HG02938 (cell line): ENCODE data around the gene CDH5.

Source experiments
- ATAC-seq: cut with Tn5 transposase; IDR thresholded peaks from one replicate; pipeline ENCODE4 v1.9.1; 2021; ENCODE audit warnings: mild to moderate bottlenecking, moderate library complexity; ENCODE audit not compliant: unreplicated experiment

The CDH5 gene

DNA sequence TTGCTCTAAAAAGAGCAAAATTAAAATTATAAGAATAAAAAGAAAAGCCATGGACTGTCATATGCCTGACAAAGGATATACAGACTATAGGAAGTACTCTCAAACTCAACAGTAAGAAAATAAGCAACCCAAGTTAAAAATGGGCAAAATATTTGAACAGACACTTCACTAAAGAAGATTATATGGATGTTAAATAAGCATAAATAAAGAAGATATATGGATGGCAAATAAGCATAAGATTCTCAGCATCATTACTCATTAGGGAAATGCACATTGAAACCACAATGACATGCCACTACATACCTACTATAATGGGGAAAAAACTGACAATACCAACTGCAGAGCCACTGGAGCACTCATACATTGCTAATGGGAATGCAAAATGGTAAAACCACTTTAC lies 45.7 kb downstream of the CDH5 start:
- no peak for ATAC-seq

DNA sequence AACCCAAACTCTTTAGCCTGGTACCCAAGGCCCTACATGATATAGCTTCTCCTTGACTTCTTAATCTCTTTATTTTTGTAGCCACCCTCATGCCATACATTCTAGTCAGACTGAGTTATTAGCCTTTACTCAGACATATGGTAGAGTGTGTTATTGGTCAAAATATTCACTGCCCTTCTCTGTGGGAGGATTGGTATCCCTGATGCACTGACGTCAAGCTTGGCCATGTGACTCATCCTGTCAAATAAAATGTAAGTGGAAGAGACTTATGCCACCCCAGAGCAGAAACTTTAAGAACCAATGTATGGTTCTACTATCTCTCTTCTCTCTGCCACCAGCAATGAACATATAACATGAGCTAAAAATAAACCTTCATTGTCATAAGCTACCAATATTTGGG lies 48.4 kb downstream of the CDH5 start:
- no peak for ATAC-seq

DNA sequence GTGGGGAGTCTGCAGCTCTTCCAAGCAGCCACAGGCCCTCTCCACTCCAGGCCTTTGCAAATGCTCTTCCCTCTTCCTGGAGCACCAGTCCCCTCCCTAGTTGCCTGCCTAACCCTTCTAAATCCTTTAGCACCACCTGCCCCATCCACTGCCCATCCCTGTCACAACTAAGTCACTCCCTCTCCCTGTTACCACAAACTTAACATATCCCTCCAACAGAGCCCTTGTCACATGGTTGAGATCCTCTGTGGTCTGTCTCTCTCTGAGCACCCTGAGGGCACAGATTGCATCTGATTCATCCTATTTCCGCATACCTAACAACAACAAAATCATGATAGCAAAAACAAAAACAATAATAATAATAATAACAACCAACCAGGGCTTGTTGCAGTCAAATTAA lies 49.6 kb downstream of the CDH5 start:
- no peak for ATAC-seq

DNA sequence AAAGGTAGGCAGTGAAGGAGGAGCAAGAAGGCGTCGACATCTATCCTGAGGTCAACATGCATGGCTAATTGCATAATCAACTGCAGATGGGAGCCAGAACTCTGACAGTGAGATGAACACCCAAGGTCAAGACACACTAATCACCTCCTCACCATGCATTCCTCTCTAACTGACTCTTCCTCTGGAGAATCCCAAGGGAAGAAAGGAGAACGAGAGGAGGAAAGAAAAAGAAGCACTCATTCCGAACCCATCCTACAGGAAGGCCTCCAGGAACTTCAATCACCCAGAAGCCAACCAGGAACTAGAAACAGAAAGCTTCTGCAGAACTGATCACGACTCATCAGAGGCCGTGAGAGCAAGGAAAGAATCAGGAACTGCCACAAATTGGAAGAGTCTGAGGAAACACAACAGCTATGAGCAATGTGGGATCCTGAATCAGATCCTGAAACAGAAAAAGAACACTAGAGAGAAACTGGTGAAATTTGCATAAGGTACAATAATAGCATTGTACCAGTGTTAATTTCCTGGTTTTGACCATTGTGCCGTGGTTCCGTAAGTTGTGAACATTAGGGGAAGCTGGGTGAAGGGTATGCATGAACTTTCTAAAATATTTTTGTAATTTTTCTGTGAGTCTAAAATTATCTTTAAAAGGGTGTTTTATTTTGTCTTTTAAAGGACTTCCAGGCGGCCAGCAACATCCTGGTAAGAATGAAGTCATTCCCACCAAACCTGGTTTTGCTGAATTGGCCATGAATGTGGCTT lies 50.6 kb downstream of the CDH5 start:
- no peak for ATAC-seq

DNA sequence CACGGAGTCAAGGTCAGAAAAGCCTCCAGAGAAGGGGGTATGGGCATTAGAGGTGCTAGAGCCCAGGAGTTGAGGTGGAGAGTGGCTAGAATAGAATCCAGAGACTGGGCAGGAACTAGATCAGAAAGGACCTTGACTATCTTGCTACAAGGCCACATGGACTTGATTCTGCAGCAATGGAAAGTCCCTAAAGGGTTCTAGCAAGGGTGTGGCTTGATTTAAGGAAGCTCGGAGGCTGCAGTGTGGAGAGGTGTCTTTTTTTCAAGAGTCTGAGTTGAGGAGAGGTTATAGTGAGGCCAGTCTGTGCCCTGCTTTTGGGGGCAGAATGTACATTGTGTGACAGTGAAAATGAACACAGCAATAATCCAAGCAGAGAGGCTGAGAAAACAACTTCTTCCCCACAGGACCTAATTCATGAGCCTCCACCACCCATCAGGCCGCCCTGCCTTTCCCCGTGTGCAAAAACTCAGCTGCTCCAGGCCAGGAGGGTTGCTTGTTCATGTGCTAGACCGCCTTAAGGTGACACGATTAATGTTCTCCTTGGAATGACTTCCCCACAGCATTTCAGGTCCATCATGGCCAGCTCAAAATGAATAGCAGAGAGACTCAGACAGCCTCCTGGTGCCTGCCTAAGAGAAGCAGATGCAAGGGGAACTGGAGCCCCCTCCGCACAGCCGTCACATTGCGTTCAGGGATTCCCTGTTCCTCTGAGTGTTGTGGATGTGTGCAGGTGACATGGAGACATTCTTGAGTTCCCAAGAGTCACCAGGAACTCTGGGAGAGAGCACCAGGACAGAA lies 51.9 kb downstream of the CDH5 start:
- no peak for ATAC-seq

DNA sequence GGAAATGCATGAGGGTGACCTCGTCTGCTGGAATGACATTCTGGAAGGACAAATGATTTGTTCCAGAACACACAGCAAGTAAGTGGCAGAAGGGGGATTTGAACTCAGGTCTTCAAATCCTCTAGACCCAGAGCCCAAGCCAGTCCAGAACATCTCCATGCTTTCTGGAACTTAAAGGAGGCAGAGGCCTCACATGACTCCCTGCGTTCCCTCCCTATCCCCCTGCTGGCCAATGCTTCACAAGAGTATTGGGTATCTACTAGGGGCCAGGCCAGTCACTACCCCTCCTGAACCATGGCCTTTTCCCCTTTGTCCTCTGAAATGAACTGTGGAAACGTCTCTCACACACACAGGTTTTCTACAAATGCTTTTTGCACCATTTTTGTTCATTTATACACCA lies 53.0 kb downstream of the CDH5 start:
- ATAC-seq: no peak

DNA sequence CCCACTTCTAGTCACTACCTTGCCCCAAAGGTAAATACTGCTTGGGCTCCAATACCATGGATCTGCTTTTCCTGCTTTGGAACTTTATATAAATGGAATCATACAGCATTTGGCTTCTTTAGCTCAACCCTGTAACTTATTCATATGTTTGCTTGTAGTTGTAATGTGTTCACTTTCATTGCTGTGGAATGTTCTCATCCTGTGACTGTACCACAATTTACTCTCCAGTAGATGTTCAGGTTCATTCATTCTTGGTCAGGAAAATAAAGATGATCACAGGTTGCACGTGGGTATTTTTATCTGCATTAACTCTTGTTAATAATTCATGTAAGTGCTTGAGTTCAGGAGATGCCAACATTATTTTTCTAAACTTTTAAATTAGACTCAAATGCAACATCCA lies 53.9 kb downstream of the CDH5 start:
- no peak for ATAC-seq

DNA sequence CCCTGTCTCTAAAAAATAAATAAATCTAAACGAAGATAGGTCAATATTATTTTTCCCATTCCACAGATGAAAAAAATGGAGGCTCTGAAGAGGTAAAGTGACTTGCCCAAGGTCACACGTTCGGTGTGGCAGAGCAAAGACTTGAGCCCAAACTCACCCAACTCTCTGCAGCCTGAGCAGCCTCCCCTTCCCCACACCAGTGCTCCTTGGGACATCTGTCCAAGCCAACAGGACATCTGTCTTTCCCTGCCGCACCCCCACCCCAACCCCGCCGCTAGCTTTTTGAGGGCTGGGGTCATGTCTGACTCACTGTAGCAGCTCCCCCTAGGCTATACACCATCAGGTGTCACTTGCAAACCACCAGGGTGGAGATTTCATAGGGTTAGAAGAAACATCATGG lies 55.4 kb downstream of the CDH5 start:
- ATAC-seq: no peak

DNA sequence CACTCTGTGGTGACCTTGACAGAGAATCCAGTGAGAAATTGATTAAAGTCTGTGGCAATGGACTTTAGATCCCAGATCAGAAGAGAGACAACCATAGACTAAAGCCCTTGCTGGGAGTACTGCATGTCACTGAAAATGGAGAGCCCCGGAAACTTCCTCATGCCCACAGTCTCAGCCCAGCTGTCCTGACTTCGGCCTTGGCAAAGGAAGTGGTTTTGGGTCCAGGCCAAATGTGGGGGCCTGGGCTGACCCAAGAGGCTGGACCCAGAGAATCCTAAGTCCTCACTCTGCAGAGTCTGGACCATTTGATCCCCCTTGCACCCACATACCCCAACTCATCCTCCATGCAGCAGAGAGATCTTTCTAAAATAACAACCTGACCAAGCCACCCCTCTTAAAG lies 55.9 kb downstream of the CDH5 start:
- no peak for ATAC-seq

DNA sequence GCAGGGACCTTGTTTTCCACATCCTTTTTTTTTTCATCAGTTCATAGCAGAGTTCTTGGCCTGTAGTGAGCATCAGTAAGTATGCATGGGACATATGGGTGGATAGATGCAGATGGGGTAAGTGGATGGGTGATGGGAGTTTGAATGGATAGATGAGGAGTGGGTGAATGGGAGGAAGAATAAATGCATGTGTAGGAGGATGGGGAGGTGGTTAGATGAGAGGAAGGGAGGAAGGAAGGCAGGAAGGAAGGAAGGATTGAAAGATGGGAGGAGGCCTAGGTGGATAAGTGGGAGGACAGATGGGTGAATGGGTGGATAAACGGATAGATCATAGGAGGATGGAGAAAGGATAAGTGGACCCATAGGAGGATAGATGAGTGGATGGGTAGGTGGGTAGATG lies 56.7 kb downstream of the CDH5 start:
- ATAC-seq: no peak

DNA sequence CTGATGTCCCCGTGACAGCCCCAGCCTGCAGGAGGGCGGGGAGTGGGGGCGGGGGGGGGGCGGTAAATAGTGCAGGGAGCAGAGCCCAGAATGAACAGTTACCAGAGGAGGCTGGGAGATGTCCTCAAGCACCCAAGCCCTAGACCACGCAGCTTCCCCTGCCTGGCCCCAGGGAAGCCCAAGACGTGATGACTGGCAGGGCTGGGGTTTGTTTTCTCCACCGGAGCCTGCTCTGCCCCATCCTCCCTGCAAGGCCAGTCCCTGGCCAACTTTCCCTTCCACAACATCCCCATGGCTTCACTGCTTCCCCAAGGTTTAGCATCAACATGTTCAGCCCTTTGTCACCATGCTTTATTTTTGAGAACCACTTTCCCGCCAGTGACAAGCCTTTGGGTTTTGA lies 59.2 kb downstream of the CDH5 start:
- ATAC-seq: no peak

DNA sequence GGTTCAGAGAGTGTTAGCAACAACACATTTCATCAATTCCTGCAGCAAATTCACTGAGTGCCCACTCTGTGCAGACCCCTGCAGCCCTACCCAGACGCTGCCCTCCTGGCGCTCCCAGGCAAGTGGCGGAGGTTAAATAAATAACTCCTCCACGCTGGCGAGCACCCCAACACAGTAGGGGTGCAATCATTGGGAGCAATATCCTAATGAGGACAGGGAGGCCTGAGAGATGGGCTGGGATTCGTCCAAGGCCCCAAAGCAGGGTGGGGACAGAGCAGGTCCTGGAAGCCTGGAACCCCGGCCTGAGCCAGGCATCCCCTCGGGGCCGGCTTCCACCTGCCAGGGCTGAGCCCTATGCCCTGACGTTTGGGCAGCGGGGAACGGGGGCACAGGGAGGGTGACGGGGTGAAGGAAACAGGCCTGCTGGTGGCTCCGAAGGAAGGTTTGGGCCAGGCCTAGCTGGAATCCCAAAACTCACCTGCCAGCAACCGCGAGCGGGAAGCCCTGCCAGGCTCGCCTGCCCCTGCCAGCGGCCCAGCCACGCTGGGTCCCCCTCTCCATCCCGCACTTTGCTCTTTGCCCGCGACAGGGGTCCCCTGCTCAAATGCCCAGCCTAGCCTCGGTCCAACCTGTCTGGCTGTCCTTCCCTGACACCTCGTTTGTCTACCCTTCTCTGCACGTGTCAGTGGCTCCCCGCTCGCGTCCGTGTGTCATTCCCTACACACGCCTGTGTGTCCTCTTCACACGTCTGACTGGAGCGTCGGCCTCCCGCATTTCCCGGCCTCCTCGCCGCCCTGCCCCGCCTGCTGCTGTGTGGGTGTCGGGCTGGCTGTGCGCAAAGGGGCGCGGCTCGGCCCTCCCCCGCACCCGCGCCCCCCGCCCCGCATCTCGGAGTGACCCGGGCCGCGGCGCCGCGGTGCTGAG lies 59.9 kb downstream of the CDH5 start:
- ATAC-seq: no peak

DNA sequence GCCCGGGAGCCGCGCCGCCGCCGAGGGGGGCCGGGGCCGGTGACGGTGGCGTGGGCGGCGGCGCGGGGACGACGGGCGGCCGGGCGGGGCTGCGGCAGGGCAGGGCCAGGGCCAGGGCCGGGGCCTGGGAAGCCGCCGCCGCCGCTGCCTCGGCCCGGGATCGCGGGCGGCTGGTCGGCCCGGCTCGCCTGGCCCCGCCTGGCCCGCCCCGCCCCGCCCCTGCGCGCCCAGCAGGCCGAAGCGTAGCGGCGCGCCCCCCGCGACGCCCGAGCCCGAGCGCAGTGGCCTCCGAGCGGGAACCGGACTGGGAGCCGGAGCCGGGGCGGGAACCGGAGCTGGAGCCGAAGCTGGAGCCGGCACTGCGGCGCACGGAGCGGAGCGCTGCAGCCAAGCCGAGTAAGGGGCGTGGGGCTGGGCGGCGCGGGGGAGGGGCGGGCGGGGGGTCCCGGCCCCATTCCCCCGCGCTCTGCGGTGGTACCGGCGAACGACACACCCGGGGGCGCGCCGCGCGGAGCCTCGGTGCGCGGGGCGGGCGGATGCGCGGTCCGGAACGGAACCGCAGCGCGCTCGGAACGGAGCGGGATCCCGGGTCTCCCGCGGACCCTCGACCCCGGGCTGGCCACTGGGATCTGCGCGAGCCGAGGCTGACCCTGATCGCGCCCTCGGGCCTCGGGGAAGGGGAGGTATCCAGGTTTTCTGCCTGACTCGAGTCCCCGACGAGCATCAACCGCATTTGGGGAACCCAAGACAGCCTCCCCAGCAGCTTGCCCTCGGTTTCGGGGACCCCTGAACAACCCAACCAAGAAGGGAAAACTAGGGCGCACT lies 60.8 kb downstream of the CDH5 start, which contains the start of gene BEAN1:
TSS of gene BEAN1 (plus strand) at position 260 of the 825 bp plus-strand sequence. CDS start 10,382 bp downstream, outside the sequence.
- no peak for ATAC-seq

DNA sequence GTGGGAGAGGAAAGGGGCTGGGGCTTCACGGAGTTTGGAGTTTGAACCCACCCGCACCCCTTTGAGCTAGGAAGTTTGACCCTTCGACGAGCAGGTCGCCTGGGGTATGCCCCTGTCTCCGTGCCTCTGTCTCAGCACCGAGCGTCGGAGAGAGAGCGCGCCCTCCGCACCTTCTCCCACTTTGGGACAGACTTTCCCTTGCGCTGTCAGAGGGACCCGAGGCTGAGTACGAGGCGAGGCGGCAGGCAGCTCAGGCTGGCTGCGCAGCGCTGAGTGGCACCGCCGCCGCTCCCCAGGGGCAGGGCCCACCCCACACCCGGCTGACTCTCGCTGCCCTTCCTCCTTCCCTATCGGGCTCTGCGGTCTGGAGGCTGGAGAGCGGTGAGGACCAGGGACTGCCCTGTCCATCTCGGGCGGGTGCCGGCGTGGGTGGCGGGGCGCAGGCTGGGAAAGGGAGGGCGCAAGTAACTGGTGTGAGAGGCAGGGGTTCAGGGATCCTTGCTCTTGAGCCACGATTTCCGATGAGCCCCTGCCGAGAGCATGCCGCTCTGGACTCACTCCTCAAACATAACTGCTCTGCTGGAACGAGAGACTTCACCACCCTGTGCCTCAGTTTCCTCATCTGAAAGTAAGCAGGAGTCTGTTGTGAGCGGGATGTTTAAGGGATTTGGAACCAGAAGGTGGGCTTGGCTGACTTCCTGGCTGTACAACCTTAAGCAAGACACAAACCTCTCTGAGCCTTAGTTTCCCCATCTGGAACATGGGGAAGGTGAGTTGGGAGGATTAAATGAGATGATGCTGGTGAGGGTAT lies 61.6 kb downstream of the CDH5 start:
- no peak for ATAC-seq

DNA sequence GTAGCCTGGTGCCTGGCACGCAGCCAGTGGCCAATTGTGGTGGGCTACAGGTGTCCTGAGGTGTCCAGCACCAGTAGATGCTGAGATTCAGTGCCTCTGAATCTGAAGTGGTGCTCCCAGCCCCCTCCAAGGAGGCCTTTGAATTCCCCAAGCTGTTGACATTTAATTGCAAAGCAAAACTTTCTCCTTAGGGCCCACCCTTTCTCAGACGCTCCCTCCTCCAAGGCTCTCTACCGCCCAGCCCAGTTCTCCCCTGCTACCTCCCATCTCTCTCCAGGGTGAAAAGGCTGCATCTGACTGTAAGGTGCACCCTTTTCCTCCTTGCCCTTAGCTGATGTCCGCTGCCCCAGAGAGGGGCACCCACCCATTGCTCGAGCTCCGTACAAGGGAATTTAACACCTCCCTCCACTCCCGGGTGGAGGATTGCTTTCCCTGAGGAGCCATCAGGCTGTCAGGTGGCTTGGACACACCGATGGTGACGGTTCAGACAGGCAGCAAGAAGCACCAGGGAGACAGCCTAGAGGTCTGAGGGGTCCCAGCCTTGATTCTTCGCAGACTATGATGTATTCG lies 62.3 kb downstream of the CDH5 start:
- no peak for ATAC-seq

DNA sequence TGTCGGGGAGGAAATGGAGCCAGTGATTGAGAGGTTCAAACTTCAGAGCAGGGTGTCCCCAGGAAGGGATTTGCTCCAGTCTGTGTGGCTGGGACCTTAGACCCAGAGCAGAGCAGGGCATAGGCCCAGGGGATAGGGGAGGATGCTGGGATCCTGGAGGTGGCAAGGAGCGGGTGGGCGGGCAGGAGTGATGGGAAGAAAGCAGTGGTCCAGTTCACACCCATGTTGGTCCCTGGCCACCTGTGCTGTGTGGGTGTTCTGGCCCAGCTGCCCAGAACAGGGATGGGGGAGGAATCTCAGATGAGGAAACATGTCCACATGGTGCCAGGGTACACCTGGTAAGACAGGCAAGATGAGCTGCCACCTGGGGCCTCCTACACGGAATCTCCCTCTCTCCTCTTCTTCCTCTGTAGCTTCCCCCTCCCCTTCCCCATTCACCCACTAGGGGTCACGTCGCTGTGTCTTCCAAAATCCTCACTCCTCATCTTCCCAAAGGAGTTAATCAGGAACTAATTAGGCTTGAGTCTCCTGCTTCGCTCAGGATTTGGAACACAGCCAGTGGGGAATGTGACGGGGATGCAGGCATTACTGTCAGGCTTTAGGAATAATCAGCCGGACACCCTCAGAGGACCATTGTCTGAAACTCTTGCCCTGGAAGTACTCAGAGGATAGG lies 62.9 kb downstream of the CDH5 start:
- ATAC-seq: no peak

DNA sequence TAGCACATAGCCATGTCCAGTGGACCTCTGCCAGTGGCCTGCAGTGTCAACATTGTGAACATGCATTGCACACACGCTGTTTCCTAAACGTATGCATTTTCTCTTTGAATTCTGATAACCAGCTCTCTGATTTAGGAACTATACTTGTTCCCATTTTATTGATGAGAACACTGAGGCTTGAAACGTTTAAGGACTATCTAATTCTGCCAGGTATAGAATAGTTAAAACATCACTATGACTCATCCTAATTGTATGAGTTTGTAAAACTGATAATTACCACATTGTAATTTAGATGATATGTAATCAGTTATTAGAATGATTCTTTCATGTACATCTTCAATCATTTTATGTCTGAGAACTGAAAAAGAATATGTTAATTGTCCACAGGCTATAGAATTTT lies 63.7 kb downstream of the CDH5 start:
- ATAC-seq: no peak

DNA sequence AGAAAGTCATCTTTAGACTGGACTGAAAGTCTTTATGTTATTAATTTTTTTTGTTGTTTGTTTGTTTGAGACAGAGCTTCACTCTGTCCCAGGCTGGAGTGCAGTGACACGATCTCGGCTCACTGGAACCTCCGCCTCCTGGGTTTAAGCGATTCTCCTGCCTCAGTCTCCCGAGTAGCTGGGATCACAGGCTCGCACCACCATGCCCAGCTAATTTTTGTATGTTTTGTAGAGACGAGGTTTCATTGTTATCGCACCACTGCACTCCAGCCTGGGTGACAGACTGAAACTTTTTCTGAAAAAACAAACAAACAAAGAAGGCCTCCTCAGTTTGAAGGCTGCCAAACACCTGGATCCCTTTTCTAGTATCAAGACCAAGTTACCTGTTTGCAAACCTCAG lies 65.3 kb downstream of the CDH5 start:
- ATAC-seq: no peak

DNA sequence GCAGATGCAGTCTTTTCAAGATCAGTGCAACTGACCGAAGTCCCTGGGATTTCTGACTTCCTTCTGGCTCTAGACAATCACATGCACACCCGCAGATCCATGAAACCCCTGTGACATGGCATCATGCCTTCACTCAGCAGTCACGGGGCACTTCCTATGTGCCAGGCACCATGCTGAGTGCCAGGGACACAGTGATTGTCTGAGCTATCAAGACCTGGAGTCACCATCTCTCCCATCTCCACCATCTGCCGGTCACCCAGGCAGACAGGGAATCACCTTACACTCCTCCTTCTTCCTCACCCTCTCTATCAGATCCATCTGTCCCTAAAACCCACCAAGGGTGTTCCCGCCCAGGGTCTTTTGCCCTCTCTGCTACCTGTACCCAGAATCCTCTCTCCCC lies 65.9 kb downstream of the CDH5 start:
- no peak for ATAC-seq
